Mesothelial cell of epicardium (in vitro differentiated cells): ENCODE data around the gene STYXL2. TPM values are rescaled to one million over a fixed set of nuclear protein-coding genes. Genes with fewer than 3 reads are reported as not detected.

Source experiments
- DNase-seq, 2 experiments: peaks; one replicate each; pipeline ENCODE4 v3.0.0; 2021; ENCODE audit warnings: low spot score in 2 of 2; ENCODE audit not compliant: unreplicated experiment in 2 of 2
- H3K27ac Mint-ChIP-seq: 2 replicates; pipeline ENCODE4 v1.8.0; 2021; ENCODE audit warnings: mixed read lengths
- H3K27me3 Mint-ChIP-seq: 2 replicates; pipeline ENCODE4 v1.8.0; 2021; ENCODE audit warnings: low read depth, mixed read lengths
- H3K36me3 Mint-ChIP-seq: 2 replicates; pipeline ENCODE4 v1.8.0; 2021; ENCODE audit warnings: mixed read lengths
- H3K4me1 Mint-ChIP-seq: 2 replicates; pipeline ENCODE4 v1.8.0; 2021; ENCODE audit warnings: mixed read lengths
- H3K4me3 Mint-ChIP-seq: 2 replicates; pipeline ENCODE4 v1.8.0; 2021; ENCODE audit warnings: mild to moderate bottlenecking, moderate library complexity, mixed read lengths
- H3K9me3 Mint-ChIP-seq: 2 replicates; pipeline ENCODE4 v1.8.0; 2021; ENCODE audit warnings: mixed read lengths
- CTCF ChIP-seq: fragments of 200-600 bp; sonication (generic); IDR thresholded peaks from one replicate; pipeline ENCODE4 v1.5.0; 2021; ENCODE audit warnings: antibody characterized with exemption; ENCODE audit not compliant: unreplicated experiment
- total RNA-seq: library from RNA; stranded (reverse); gene quantifications from 3 replicates; pipeline ENCODE4 v1.2.1, GENCODE V29; 2021

Gene STYXL2
- total RNA-seq, 1 donor from 2014 or later = 0.18 TPM

- no peak for DNase-seq
- H3K27ac Mint-ChIP-seq = no peak overlapping the region
- H3K4me3 Mint-ChIP-seq = no peak overlapping the region
- no peak for TF ChIP-seq CTCF
- peaks cover 20% of the 10 kb centered on the region for H3K9me3 Mint-ChIP-seq
- peaks cover 6% of the 10 kb centered on the region for H3K4me1 Mint-ChIP-seq
- H3K36me3 Mint-ChIP-seq = peaks cover 4% of the 10 kb centered on the region
- H3K27me3 Mint-ChIP-seq = no peaks in the 10 kb centered on the region
Observed at GRCh38 chr1:167141963-167142362, 48.1 kb downstream of the STYXL2 start.

Other genes with a start within 250 kb of the STYXL2 start
- gene TADA1, start 217.8 kb upstream of the STYXL2 start, total RNA-seq = 15.6 to 18.7 TPM (median 17.4 TPM) in 3 replicates
- gene ILDR2, start 118.5 kb upstream of the STYXL2 start, total RNA-seq = 1.1 to 1.5 TPM (median 1.1 TPM) in 3 replicates
- gene MAEL, start 104.8 kb upstream of the STYXL2 start, total RNA-seq = not detected in 3 replicates
- gene GPA33, start 3.7 kb upstream of the STYXL2 start, total RNA-seq = 1.2 to 1.9 TPM (median 1.6 TPM) in 3 replicates
- gene POU2F1, start 126.8 kb downstream of the STYXL2 start, total RNA-seq = 26.1 to 32.8 TPM (median 29.1 TPM) in 3 replicates